HG03565 (cell line): ENCODE data around the gene UTP15.

ENCODE experiments used
- ATAC-seq: cut with Tn5 transposase; IDR thresholded peaks from one replicate; pipeline ENCODE4 v1.9.1; 2021; ENCODE audit warnings: mild to moderate bottlenecking, moderate library complexity; ENCODE audit not compliant: unreplicated experiment

Gene UTP15

GRCh38 chr5:73564675-73565074 lies 868 bp upstream of the UTP15 start:
- no peak for ATAC-seq

GRCh38 chr5:73565969-73566547 lies 515 bp downstream of the UTP15 start:
- ATAC-seq: peak; percentile 10

DNA sequence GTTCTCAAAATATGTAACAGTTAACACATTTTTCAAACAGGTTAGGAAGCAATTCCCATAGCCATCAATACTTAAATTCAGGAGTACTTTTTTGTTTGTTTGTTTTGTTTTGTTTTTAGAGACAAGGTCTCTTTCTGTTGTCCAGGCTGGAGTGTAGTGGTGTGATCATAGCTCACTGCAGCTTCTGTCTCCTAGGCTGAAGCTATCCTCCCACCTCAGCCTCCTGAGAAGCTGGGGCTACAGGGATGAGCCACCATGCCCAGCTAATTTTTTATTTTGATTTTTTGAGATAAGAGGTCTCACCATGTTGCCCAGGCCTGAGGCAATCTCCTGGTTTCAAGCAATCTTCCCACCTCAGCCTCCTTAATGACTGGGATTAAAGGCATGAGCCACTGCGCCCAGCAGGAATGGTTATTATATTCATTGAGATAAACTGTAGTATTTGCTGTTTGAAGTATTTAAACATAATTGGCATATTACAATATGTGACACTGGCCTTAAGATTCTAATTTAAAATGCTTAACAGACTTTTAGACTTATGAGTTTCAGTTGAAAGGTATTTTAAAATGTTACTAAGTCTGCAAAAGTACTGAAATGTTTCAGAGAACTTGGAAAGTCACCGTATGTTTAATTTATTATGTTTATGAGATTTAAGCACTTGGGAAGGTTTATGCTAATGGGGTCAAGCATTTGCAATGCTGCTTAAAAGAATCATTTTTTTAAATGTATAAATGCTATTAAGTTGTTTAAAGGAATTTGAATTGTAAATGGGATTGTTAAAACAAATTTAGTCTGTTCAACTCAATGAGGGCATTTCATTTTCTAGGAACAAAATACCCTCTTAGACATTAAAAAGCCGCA lies 17.0 kb downstream of the UTP15 start:
- ATAC-seq: no peak

- ATAC-seq: no peak
Measured at GRCh38 chr5:73587923-73588322, 22.4 kb downstream of the UTP15 start.

GRCh38 chr5:73591102-73591695 lies 25.7 kb downstream of the UTP15 start:
- ATAC-seq: peak; percentile 53

- ATAC-seq: no peak
Measured at GRCh38 chr5:73591698-73592501, 26.4 kb downstream of the UTP15 start.

- no peak for ATAC-seq
Measured at GRCh38 chr5:73592551-73592950, 27.0 kb downstream of the UTP15 start.

DNA sequence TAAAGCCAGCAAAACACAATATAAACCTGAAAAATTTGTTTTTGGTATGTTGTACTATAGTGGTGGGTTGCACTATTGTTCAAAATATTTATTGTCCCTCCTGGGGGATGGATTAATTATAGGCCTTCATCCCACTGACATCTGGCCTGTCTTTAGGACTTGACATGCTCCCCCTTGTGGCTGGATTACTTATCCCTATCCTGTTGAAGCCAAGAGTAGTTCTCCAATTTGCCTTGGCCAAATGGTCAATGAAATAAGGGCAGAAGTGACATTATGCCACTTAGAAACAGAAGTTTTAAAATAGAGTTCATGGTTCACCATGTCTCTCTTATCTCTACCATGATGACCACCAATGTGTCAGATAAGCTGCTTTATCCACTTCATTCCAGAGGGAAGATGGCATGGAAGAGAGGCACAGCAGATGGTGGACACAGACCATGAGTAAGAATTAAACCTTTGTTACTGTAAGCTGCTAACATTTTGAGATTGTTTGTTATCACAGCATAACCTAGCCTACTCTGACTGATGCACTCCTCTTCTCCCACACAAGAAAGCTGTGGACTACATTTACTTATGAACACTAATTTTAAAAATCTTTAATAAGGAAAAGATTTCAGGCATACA lies 31.3 kb downstream of the UTP15 start:
- no peak for ATAC-seq

GRCh38 chr5:73599380-73599779 lies 33.8 kb downstream of the UTP15 start:
- ATAC-seq: no peak

DNA sequence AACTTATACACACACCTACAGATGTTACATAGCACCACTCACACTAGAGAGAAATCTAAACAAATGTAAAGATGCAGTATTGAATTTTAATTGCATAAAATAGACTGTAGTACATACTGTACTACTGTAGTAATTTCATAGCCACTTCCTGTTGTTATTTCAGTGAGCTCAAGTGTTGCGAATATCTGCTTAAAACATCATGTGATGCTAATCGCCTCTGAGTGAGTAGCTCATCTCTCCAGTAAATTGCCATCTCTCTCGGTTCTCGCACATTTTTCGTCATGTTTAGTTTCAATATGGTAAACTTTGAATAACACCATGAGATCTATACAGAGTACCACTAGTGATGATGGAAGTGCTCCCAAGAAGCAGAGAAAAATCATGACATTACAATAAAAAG lies 38.5 kb downstream of the UTP15 start:
- no peak for ATAC-seq

DNA sequence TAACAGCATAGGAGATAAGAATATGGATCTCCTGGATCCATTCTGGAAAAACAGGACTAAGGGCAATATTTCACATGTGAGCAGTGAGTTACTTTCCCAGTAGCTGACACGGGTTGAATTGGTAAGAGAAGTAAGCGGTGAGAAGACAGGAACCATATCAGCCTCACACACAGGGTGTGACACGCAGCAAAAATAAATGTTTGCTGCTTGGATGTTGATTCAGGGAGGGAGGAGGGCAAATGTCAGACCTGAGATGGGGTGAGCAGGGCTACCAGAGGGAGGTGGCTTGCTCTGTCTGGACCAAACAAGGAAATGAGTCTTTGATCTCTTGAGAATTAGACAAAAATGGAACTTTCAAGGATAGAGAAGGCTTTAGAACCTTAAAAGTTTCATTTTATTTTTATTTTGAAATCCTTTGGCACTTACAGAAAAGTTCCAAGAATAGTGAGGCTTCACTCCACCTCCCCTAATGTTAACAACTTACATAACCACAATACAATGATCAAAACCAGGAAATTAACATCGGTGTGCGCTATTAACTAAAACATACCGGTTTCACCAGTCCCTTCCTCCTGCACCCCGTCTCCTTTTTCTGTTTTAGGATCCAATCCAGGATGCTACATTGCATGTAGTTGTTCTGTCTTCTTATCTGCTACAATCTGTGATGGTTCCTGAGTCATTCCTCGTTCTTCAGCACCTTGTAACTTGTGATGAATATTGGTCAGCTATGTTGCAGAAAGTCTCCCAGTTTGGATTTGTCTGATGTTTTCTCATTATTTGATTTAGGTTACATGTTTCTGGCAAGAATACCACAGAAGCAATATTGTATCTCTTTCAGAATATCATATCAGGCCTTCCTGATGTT lies 39.9 kb downstream of the UTP15 start:
- no peak for ATAC-seq

DNA sequence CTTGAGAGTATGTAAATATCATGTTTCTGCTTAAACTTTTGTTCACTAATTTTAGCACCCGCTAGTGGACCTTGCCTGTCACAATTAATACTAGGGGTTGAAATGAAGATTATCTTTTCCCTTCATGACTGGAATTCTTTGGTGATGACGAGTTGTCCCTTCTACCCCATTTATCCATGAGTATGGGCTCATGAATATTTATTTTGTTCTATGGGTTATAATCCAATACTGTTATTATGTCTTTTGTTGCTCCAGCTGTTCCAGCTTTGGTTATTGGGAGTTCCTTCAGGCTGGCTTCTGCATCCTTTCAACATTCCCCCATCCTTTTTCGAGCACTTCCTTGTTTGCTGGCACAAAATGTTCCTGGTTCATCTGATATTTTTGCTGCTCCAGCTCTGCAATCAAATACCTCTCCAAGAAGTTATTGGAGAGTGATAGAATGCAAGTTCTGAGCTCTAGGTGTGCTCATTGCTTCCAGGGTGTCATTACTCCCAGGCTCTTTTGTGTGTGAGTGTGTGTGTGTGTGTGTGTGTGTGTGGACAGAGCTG lies 40.7 kb downstream of the UTP15 start:
- no peak for ATAC-seq

DNA sequence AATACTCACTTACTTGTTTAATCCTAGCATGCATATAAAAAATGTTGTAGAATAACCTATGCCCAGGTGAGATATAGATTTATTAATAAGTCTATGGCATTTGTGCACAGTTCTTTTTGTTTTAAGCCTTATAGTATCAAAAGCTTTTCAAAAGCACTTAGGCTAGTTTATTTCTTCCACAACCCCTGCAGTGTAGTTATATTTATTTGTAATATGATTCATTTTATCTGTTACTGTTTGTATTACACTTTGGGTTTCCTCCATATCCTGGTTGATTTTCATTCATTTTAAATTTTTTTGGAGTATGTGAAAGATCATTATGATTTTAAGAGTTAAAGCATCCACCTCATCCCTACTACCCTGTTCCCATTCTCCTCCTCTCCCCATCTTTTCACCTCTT lies 41.7 kb downstream of the UTP15 start:
- no peak for ATAC-seq

DNA sequence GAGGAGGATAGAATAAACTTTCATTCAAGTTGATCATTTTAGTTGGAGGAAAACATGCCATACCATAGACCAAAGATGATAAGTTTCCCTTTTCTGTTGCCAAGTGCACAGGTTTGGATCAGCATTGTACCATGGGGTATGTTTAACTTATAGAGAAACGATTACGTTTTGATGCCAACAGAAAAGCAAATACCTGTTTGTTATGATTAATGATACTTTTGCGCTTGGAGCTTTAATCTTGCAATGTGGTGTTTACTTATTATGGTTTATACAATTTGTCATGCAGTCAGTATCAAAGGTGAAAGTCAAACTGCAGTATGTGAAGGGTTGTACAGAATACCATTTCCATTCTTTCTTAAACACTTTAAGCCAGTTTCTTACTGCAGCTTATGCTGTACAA lies 47.3 kb downstream of the UTP15 start:
- ATAC-seq: no peak

- no peak for ATAC-seq
Measured at GRCh38 chr5:73615085-73615484, 49.5 kb downstream of the UTP15 start.

GRCh38 chr5:73615947-73616346 lies 50.4 kb downstream of the UTP15 start:
- no peak for ATAC-seq

- no peak for ATAC-seq
Measured at GRCh38 chr5:73617510-73618279, 52.2 kb downstream of the UTP15 start.

DNA sequence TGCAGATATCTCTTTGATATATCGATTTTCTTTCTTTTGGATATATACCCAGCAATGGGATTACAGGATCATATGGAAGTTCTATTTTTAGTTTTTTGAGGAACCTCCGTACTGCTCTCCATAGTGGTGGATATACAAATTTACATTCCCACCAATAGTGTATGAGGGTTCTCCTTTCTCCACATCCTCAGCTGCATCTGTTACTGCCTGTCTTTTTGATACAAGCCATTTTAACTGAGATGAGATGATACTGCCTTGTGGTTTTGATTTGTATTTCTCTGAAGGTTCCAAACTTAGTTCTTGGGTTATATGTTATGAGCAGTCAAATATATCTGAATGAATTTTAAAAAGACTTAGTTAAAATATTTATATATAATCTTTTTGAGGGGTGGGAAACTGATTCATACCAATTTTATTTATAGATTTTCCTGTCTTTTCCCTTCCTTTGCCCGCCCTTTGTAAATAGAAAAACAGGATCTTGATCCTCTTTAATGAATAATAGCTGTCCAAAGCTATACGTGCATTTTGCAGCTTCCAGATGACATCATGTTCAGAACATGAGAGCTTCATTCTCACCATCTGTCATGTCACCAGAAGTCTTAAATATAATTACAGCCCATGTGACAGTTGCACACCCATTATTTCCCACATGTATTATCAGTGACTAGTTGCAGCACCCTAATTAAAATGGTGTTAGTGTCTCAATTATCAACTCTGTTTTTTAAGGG lies 54.2 kb downstream of the UTP15 start:
- ATAC-seq: no peak
